Midbrain (tissue), 1 donor: ENCODE data around the gene ZFYVE28.
A peak's percentile ranks its signal among the peaks of the same experiment; 100 is the strongest.
"Not testable (repeated sequence)": the region's sequence is repeated elsewhere in the genome, so short reads cannot be mapped to it uniquely, and the experiment has no call there.

Source experiments
- DNase-seq: peaks from one replicate; lab custom pipeline; 2025; lab: John Stamatoyannopoulos, UW

Gene ZFYVE28

DNA sequence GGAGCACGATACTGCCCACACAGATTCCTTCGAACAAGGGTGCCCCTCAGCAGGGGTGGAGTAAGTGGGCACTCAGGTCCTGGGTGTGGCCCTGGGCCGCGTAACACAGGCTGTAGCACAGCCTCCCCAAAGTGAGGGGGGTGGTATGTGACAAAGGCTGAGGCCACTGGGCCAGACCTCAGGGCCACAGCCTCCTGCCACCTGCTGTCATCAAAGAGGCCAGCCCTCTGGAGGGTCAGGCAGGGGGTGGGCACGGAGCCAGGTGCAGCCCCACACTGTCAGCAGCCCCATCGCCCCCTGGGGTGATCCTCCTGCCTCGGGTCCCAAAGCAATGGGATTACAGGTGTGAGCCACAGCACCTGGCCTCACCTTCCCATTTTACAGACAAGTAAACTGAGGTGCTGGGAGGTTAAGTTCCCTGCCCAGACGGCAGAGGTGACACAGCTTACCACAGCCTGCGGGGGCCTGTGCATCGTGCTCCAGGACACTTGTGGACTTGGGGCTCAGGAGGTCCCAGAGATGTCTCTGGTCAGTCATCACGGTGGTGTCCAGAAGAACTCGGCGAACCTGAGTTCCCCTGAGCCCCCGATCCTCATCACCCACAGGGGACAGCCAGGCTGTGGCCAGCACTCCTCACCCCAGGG lies 129.0 kb downstream of the ZFYVE28 start:
- DNase-seq: no peak

GRCh38 chr4:2288051-2288541 lies 130.3 kb downstream of the ZFYVE28 start:
- no peak for DNase-seq

DNA sequence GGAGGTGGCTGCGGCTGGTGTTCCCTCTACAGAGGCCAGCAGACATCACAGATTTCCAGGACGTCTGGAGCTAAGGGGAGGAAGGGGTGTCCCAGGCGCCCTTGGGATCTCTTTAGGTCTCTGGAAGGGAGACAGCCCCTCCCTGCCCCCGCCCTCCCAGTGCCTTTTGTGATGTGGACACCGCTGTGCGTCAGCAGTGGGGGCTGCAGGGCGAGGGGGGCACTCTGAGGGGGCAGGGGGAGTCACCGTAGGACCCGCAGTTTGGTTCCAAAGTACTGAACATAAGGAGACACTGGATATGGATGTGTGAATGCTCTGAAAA lies 130.9 kb downstream of the ZFYVE28 start:
- DNase-seq: no peak

DNA sequence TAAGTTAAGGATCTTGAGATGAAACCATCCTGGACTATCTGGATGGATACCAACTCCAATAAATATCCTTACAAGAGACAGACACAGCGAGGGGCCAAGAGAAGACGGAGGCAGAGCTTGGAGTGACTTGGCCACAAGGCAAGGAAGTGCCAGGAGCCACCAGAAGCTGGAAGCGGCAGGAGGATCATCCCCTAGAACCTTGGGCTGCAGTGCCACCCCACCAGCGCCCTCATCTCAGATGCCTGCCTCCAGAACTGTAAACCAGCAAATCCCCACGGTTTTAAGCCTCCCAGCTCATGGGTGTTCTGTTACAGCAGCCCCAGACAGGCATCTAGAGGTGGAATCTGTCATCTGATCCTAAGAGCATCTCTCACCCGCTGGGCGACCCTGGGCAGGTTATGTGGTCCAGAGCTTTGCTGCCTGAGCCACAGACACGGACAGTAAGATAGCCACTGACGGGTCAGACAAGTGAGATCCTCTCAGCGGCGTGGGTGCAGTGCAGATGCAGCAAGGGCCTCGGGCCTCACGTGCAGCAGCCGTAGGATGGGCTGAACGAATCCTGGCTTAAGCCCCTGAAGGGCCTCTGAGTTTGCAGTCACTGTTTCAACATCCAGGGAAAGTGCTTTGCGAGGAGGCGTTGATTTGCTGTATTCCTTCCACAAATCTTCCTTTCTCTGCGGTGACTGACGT lies 131.4 kb downstream of the ZFYVE28 start:
- no peak for DNase-seq

GRCh38 chr4:2285613-2286381 lies 132.6 kb downstream of the ZFYVE28 start:
- no peak for DNase-seq

- DNase-seq: no peak
Measured at GRCh38 chr4:2284934-2285612, 133.4 kb downstream of the ZFYVE28 start.

DNA sequence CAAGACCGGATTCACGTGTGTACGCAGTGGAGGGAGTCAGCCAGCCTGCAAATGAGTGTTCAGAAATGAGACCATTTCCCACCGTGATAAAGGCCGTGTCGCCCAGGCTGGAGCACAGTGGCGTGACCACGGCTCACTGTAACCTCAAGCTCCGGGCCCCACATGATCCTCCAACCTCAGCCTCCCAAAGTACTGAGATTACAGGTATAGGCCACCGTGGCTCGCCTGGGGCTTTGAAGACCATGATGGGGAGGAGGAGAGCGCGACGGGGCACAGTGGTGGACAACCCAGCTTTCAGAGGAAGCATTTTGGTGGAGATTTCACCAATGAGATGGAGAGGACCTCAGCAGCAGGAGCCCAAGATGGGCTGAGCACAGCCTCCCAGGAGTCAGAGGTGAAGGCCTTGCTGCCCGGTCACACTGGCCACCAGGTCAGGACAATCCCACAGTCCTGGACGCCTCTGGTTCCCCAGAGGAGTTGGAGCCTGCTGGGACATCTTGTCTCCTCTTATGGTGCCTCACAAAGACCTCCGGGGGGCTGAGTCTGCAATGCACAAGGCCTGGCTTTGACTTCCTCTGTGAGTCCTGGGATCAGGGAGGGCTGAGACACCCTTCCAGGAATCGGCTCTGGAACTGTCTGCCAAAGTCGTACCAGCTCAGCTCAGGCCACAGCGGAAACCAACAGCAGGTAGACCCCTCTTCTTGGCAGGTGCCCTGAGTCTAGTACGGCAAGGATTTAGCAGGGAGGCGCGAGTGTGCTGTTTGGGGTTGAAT lies 134.1 kb downstream of the ZFYVE28 start:
- DNase-seq: no peak

GRCh38 chr4:2283199-2283711 lies 135.2 kb downstream of the ZFYVE28 start:
- no peak for DNase-seq

DNA sequence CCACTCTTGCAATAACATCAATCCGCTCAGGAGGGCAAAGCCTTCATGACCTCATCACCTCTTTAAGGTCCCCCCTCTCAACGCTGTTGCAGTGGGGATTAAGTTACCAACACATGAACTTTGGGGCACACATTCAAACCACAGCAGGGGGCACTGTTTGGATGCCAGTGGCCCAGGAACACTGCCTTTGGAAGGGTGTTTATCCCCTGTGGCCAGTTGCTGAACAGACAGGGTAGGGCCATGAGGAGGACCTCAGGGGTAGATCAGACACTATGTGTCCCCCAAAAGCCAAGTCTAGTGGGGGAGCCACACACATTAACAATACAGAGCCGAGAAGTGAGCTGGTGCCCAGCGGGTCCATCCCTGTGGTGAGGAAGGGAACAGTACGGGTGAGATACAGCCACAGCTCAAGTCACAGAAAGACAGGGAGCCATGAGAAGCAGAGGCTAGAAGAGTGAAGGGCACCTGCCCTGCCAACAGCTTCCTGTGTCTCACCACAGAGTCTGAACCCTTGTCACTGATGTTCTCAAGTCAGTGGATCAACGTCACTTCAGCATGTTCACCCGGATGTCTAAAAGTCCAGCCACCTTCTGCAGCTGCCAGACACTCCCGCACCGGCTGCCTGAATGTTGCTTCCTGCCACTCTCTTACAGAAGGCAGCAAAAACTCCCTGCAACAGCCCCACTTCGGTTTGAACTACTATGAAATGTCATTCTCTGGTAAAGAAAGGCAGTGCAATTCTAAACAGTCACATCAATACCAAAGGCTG lies 136.7 kb downstream of the ZFYVE28 start:
- no peak for DNase-seq

DNA sequence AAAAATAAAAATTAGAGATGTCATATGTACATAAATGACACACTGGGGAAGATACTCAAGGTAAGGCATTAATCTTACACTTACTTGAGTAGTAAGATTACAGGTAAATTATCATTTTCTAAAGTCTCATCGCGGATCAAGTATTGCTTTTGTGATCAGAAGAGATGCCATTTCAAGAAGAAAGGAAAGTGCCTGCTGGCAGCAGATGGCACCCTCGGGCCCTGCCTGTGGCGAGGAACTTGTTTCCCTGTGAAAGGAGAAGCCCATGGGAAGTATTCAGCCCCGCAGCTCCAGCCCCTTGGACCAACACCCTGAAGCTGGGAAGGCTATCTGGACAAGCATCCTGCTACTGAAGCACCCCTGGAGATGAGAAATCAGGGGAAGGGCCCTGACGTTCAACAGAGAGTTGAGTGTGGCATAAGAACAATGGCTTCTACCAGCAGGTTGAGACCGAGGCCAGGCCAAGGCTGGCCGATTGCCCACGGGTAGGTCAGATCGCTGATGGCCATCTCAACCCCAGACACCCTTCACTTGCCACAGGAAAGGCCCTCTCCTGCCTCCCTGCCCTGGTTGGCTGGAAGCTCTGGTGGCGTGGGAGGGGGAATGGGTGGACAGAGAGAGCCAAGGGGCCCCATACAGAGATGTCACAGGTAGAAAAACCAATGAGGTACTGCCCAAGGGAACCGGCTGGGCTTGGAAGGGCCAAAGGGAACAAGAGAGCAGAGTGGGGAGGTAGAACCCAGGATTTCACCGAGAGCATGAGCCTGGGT lies 137.7 kb downstream of the ZFYVE28 start:
- DNase-seq: peak; percentile 19

DNA sequence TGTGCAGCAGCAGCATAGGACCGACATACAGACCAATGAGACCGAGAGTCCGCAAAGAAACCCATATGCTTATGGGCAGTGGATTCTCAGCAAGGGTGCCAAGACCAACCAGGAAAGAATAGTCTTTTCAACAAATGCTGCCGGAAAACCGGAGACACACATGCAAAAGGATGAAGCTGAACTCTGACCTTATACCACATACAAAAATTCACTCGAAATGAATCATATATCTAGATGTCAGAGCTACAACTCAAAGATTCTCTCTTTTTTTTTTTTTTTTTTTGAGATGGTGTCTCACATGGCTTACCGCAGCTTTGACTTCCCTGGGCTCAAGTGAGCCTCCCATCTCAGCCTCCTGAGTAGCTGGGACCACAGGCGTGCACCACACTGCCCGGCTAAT lies 140.5 kb downstream of the ZFYVE28 start:
- DNase-seq: no peak

GRCh38 chr4:2276581-2277325 lies 141.7 kb downstream of the ZFYVE28 start:
- no peak for DNase-seq

- DNase-seq: no peak
Measured at GRCh38 chr4:2275546-2276251, 142.7 kb downstream of the ZFYVE28 start.

GRCh38 chr4:2275044-2275397 lies 143.4 kb downstream of the ZFYVE28 start:
- DNase-seq: not testable (repeated sequence)

GRCh38 chr4:2274320-2275043 lies 144.0 kb downstream of the ZFYVE28 start:
- DNase-seq: no peak

DNA sequence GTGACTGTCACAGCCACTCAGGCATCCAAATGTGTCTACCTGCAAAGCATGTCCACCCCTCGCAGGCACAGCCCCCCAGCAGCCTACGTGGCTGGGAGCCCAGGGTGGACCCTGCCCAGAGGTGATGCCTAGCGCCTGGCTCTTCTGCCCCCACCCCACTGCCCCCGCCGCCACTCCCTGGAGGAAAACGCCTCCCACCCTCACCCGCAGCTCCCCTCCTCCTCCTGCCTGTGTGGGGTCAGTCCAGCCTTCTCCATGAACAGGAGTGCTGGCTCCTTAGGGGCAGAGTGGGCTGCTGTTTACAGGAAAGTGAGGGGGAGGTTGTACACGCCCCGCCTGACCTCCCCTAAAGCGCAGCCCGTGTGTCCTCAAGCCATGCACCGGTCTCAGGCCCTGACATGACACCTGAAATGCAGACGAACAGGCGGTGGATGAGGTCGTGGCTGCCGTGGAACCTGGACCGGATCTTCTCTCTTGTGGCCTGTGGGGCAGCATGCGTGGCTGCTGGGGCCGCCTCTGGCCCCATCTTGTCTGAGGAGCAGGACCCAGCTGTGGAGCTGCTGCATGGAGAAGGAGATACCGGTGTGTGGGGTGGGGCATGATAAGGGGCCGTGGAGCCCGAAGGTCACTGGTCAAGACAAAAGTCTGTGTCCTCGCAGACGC lies 144.7 kb downstream of the ZFYVE28 start:
- DNase-seq: no peak

DNA sequence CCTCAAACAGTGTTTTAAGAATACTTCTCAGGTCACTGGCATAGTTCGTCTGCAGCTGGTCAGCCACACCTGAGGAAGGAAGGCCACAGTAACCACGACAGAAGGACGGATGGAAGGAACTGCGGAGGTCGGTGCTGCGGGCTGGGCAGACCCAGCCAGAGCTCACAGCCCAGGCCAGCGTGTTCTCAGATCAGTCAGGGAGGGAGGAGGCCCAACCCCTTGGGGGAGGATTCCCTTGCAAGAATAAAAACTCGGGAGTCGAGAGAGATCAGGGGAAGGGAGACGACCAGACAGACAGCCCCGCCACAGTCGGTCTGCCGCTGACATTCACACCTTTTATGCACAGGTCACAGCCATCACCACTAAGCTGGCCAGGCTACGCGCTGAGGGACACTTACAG lies 145.2 kb downstream of the ZFYVE28 start:
- DNase-seq: no peak

GRCh38 chr4:2272828-2273120 lies 145.7 kb downstream of the ZFYVE28 start:
- DNase-seq: no peak
